Caco-2 (cell line): Measurements from ENCODE around the gene E2F7. TPM values are rescaled to one million over a fixed set of nuclear protein-coding genes. Genes with fewer than 3 reads are reported as not detected.
A peak's percentile ranks its signal among the peaks of the same experiment; 100 is the strongest.

ENCODE experiments used
- BruUV-seq: library from RNA; stranded (reverse); fragments of 400-500 nt; replicated peaks from 2 replicates; lab custom pipeline; 2021; lab: Mats Ljungman, UMichigan
- CTCF ChIA-PET: fragments of 300-600 bp; sonication (Branson Sonifier 250); formaldehyde crosslinking; loops from one replicate; lab custom pipeline; 2022; ENCODE audit warnings: antibody characterized with exemption; lab: Charles Lee
- POLR2A ChIA-PET: fragments of 300-600 bp; sonication (Branson Sonifier 250); formaldehyde crosslinking; loops from one replicate; lab custom pipeline; 2022; ENCODE audit warnings: antibody characterized with exemption; lab: Charles Lee
- DNase-seq, 2 experiments: peaks; one replicate each; pipeline versions ENCODE4 v3.0.0 to v3.0.0-alpha.2; 2020 to 2022
- H3K27me3 ChIP-seq: replicated peaks from 2 replicates; pipeline ENCODE4 v1.6.0; 2011; ENCODE audit warnings: low read length; ENCODE audit not compliant: control insufficient read depth, insufficient read depth
- H3K36me3 ChIP-seq: 2 replicates; pipeline ENCODE4 v1.5.1; 2011; ENCODE audit warnings: low read length; ENCODE audit not compliant: control insufficient read depth, insufficient read depth
- H3K4me1 ChIP-seq: fragments of 250-450 bp; sonication (Bioruptor Pico); 2 replicates; pipeline ENCODE4 v1.5.1; 2020; ENCODE audit warnings: mild to moderate bottlenecking
- H3K4me3 ChIP-seq: 2 replicates; pipeline ENCODE4 v1.5.1; 2011; ENCODE audit warnings: low read depth, mild to moderate bottlenecking, control low read depth, low read length
- H3K9me3 ChIP-seq: fragments of 250-450 bp; sonication (Bioruptor Pico); 2 replicates; pipeline ENCODE4 v1.5.1; 2020; ENCODE audit warnings: mild to moderate bottlenecking, moderate library complexity
- H3K27ac Mint-ChIP-seq: one replicate; pipeline ENCODE4 v1.8.0; 2022; ENCODE audit warnings: mixed read lengths; ENCODE audit not compliant: unreplicated experiment
- H3K27me3 Mint-ChIP-seq: one replicate; pipeline ENCODE4 v1.8.0; 2022; ENCODE audit warnings: mixed read lengths; ENCODE audit not compliant: insufficient read depth, unreplicated experiment
- H3K36me3 Mint-ChIP-seq: one replicate; pipeline ENCODE4 v1.8.0; 2022; ENCODE audit warnings: mild to moderate bottlenecking, mixed read lengths; ENCODE audit not compliant: insufficient read depth, unreplicated experiment
- H3K4me1 Mint-ChIP-seq: one replicate; pipeline ENCODE4 v1.8.0; 2022; ENCODE audit warnings: low read depth, mixed read lengths; ENCODE audit not compliant: unreplicated experiment
- H3K4me3 Mint-ChIP-seq: one replicate; pipeline ENCODE4 v1.8.0; 2022; ENCODE audit warnings: mild to moderate bottlenecking, moderate library complexity, mixed read lengths; ENCODE audit not compliant: unreplicated experiment
- H3K9me3 Mint-ChIP-seq: one replicate; pipeline ENCODE4 v1.8.0; 2022; ENCODE audit warnings: mixed read lengths; ENCODE audit not compliant: unreplicated experiment
- intact Hi-C: fragments of 100-400 bp; cut with micrococcal nuclease; formaldehyde crosslinking; loops from one replicate; pipeline ENCODE4 v1.10.0; 2022; ENCODE audit not compliant: unreplicated experiment
- total RNA-seq: library from RNA; stranded (reverse); gene quantifications from 2 replicates; pipeline ENCODE4 v1.2.3, GENCODE V29; 2022
- TF ChIP-seq, protein P1 (sequence below), 2 experiments: fragments of 200-600 bp in 1 of 2; IDR thresholded peaks; 1 replicate in 1 of 2; 2 replicates in 1 of 2; pipeline versions ENCODE4 v1.5.1 to v1.8.0; 2011 to 2022; ENCODE audit warnings: antibody characterized with exemption in 1 of 2, control low read depth in 1 of 2, inconsistent platforms in 1 of 2, low read depth in 1 of 2, low read length in 1 of 2, mild to moderate bottlenecking in 1 of 2, moderate library complexity in 1 of 2; ENCODE audit not compliant: insufficient read depth in 1 of 2, severe bottlenecking in 1 of 2, unreplicated experiment in 1 of 2

Gene E2F7
- total RNA-seq, 1 experiment from 2014 or later: 11.6 TPM

DNA sequence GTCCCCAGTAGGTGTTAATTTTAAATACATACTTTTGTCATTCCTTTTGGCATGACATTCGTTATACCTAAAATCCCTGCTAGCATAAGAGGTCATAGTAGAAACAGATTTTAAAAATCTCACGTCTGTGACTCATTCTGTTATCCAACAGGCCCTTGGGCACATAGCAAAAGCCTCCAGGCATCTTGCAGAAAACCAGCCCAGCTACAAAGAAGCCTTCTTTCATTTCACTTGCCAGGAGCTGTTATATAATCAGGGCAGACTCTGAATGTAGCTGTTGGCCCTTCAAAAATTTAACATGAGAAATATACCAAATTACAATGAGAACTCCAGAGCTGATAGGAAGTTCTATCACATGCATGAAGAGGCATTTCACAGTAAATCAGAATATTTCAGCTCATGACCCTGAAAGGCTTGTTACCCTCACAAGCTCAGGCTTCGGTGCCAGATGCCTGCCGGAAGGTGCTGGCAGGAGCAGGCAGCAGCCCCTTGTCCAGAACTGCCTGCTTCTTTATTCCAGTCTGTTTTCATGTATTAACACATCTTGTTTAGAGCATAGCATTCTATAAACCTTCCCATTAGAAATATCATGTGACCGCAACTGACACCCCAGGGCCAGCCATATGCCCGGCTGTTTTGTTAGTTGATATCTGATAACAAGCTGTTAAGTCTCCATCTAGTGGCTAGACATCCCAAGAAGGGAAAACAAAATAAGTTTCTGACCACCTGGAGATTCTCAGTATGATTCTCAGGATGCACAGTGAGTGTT is 17.8 kb downstream of the E2F7 start:
- ChIA-PET POLR2A (no interaction called here), CTCF (interaction anchor here (1.0 kb wide), 1 partner anchor 277 kb away, joined by 3 read pairs; no protein-coding TSS in a partner anchor)
- H3K36me3 Mint-ChIP-seq: no peaks in the 10 kb centered on the region

DNA sequence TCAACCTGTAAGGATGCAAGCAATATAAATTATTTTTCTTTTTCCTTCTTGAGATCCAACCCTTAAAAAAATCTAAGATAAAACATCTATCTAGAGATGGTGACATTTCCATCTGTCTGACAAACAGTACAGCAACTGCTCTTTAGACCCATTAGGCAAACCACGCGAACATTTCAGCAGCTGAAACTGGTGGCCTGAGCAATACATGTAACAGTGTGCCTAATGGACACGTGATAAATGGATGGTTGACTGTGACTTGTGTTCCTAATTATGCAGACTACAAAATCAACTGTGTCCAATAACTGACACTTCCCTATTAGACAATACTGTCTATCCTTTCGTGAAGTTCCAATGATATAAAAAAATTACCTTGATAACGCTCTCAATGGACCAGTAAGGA is 18.9 kb downstream of the E2F7 start:
- Histone ChIP-seq H3K4me1 (no peaks in the 10 kb centered on the region), H3K36me3 (no peaks in the 10 kb centered on the region), H3K9me3 (no peaks in the 10 kb centered on the region), H3K4me3 (no peak overlapping the region), H3K27me3 (no peaks in the 10 kb centered on the region)
- Mint-ChIP-seq H3K4me3 (no peak overlapping the region), H3K27ac (no peak overlapping the region), H3K9me3 (no peaks in the 10 kb centered on the region), H3K4me1 (no peaks in the 10 kb centered on the region), H3K27me3 (no peaks in the 10 kb centered on the region), H3K36me3 (no peaks in the 10 kb centered on the region)
- TF ChIP-seq, protein P1, sequence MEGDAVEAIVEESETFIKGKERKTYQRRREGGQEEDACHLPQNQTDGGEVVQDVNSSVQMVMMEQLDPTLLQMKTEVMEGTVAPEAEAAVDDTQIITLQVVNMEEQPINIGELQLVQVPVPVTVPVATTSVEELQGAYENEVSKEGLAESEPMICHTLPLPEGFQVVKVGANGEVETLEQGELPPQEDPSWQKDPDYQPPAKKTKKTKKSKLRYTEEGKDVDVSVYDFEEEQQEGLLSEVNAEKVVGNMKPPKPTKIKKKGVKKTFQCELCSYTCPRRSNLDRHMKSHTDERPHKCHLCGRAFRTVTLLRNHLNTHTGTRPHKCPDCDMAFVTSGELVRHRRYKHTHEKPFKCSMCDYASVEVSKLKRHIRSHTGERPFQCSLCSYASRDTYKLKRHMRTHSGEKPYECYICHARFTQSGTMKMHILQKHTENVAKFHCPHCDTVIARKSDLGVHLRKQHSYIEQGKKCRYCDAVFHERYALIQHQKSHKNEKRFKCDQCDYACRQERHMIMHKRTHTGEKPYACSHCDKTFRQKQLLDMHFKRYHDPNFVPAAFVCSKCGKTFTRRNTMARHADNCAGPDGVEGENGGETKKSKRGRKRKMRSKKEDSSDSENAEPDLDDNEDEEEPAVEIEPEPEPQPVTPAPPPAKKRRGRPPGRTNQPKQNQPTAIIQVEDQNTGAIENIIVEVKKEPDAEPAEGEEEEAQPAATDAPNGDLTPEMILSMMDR (IDR thresholded peaks at IDR 0.05; ENCODE audit: insufficient read depth in 1 of 2, low read depth in 1 of 2, low read length in 1 of 2, severe bottlenecking in 1 of 2, unreplicated experiment in 1 of 2): no peak
- intact Hi-C loops: loop anchor here (10.0 kb wide), 1 partner anchor 288 kb away; no protein-coding TSS in a partner anchor
- no TSS peak for BruUV-seq
- no peak for DNase-seq
- ChIA-PET POLR2A (no interaction called here), CTCF (no interaction called here)

More for the DNA sequence above, 17.8 kb downstream of the E2F7 start:
- no peaks in the 10 kb centered on the region for H3K27me3 Mint-ChIP-seq
- intact Hi-C loops: loop anchor here (10.0 kb wide), 1 partner anchor 287 kb away; no protein-coding TSS in a partner anchor
- no peaks in the 10 kb centered on the region for H3K4me1 ChIP-seq
- TF ChIP-seq, protein P1 (IDR thresholded peaks at IDR 0.05; ENCODE audit: insufficient read depth in 1 of 2, low read depth in 1 of 2, low read length in 1 of 2, severe bottlenecking in 1 of 2, unreplicated experiment in 1 of 2): peak in 1 of 2 experiments; percentile 4
- H3K36me3 ChIP-seq: no peaks in the 10 kb centered on the region
- H3K27me3 ChIP-seq: no peaks in the 10 kb centered on the region
- no peaks in the 10 kb centered on the region for H3K9me3 ChIP-seq
- no TSS peak for BruUV-seq
- H3K4me3 Mint-ChIP-seq: no peak overlapping the region
- no peak for DNase-seq
- no peak overlapping the region for H3K4me3 ChIP-seq
- no peaks in the 10 kb centered on the region for H3K9me3 Mint-ChIP-seq
- H3K4me1 Mint-ChIP-seq: no peaks in the 10 kb centered on the region
- no peak overlapping the region for H3K27ac Mint-ChIP-seq

DNA sequence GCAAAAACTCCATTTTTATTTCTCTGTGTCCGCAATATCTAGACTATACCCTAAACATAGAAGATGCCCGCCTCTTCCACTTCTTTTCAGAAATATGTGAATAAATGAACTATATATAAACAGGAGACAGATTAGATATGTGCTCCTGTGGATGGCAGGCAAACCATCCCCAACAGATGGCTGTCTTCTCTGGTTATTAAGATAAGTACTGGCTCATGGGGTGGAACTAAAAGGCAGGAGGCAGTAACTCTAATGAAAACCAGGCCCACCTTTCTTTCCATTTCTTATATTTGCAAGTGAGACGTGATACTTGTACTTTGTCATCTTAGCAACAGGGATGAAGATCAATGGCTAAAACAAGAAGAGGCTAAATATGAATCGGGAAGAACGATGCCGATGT is 20.2 kb downstream of the E2F7 start:
- Histone ChIP-seq H3K36me3 (no peaks in the 10 kb centered on the region), H3K4me3 (no peak overlapping the region), H3K4me1 (no peaks in the 10 kb centered on the region), H3K27me3 (no peaks in the 10 kb centered on the region), H3K9me3 (no peaks in the 10 kb centered on the region)
- Mint-ChIP-seq H3K36me3 (no peaks in the 10 kb centered on the region), H3K27me3 (no peaks in the 10 kb centered on the region), H3K9me3 (no peaks in the 10 kb centered on the region), H3K4me3 (no peak overlapping the region), H3K4me1 (no peaks in the 10 kb centered on the region), H3K27ac (no peak overlapping the region)
- intact Hi-C loops: loop anchor here (10.0 kb wide), 1 partner anchor 290 kb away; no protein-coding TSS in a partner anchor
- POLR2A ChIA-PET: no interaction called here
- CTCF ChIA-PET: no interaction called here
- BruUV-seq: no TSS peak
- no peak for DNase-seq
- TF ChIP-seq, protein P1 (IDR thresholded peaks at IDR 0.05; ENCODE audit: insufficient read depth in 1 of 2, low read depth in 1 of 2, low read length in 1 of 2, severe bottlenecking in 1 of 2, unreplicated experiment in 1 of 2): no peak
